Measurements from ENCODE around the gene SLC7A4.

DNA sequence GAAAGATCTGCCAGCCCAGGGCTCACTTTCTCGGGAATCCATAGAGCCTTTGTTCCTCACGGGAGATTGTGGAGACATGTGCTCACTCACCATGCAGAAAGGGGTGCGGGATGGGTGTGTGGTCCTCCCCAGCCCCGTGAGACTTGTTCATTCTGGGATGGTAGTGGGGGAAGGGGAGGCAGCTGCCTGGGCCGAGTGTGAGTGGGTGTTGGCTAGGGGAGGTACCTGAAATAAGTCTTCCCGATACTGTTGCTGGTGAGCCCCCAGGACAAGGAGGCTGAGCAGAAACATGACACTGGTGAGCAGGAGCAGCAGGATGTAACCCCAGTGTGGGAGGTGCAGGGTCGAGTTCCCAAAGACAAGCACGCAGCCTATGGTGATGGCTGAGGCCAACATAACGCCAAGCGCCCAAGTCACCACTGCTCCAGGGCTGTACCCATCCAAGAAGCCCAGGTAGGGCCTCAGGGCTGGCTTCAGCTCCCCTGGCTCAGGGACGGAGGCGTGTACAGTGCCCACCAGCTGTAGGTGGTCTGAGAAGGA is 2.8 kb downstream of the SLC7A4 start:
- TF ChIP-seq, protein P1, sequence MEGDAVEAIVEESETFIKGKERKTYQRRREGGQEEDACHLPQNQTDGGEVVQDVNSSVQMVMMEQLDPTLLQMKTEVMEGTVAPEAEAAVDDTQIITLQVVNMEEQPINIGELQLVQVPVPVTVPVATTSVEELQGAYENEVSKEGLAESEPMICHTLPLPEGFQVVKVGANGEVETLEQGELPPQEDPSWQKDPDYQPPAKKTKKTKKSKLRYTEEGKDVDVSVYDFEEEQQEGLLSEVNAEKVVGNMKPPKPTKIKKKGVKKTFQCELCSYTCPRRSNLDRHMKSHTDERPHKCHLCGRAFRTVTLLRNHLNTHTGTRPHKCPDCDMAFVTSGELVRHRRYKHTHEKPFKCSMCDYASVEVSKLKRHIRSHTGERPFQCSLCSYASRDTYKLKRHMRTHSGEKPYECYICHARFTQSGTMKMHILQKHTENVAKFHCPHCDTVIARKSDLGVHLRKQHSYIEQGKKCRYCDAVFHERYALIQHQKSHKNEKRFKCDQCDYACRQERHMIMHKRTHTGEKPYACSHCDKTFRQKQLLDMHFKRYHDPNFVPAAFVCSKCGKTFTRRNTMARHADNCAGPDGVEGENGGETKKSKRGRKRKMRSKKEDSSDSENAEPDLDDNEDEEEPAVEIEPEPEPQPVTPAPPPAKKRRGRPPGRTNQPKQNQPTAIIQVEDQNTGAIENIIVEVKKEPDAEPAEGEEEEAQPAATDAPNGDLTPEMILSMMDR (IDR thresholded peaks at IDR 0.05), result no peak
- TF ChIP-seq POLR2A (IDR thresholded peaks at IDR 0.05), result no peak

Measured in adrenal gland (tissue), 5 donors.